Stomach (tissue), 9 donors: ENCODE results near the gene MRPL49. TPM values are rescaled to one million over a fixed set of nuclear protein-coding genes. Genes with fewer than 3 reads are reported as not detected.

ENCODE experiments used
- DNase-seq, 2 donors: peaks; one replicate each; pipeline versions ENCODE4 v3.0.0 to v3.0.0-alpha.2; 2013 to 2019
- H3K27ac ChIP-seq, 5 donors: fragments of 200-600 bp in 4 of 5; sonication (generic) in 4 of 5; one replicate each; pipeline ENCODE4 v1.5.1; 2013 to 2019; ENCODE audit warnings: mild to moderate bottlenecking in 1 of 5, moderate library complexity in 1 of 5
- H3K27me3 ChIP-seq, 3 donors: fragments of 200-600 bp; sonication (generic); one replicate each; pipeline ENCODE4 v1.5.1; 2017 to 2019; ENCODE audit warnings: mixed run types in 1 of 3
- H3K36me3 ChIP-seq, 4 donors: fragments of 200-600 bp; sonication (generic); 1 replicate in 3 of 4; 2 replicates in 1 of 4; pipeline ENCODE4 v1.5.1; 2016 to 2019
- H3K4me1 ChIP-seq, 4 donors: fragments of 200-600 bp; sonication (generic); one replicate each; pipeline ENCODE4 v1.5.1; 2016 to 2019
- H3K4me3 ChIP-seq, 4 donors: fragments of 200-600 bp; sonication (generic) in 3 of 4; one replicate each; pipeline ENCODE4 v1.5.1; 2016 to 2019; ENCODE audit warnings: mild to moderate bottlenecking in 1 of 4
- H3K9me3 ChIP-seq, 4 donors: fragments of 200-600 bp; sonication (generic); one replicate each; pipeline ENCODE4 v1.5.1; 2016 to 2019
- CTCF ChIP-seq, 7 experiments: fragments of 450-650 bp in 4 of 7; fragments of 200-600 bp in 3 of 7; sonication (generic) in 3 of 7; IDR thresholded peaks; one replicate each; pipeline ENCODE4 v1.5.1; 2016 to 2019; ENCODE audit warnings: antibody characterized with exemption in 7 of 7, control low read depth in 2 of 7, mild to moderate bottlenecking in 1 of 7
- EP300 ChIP-seq: sonication (generic); formaldehyde crosslinking; IDR thresholded peaks from one replicate; pipeline ENCODE4 v1.6.1; 2017; ENCODE audit warnings: antibody characterized with exemption
- POLR2A ChIP-seq, 4 donors: fragments of 450-650 bp; IDR thresholded peaks; one replicate each; pipeline ENCODE4 v1.6.1; 2016; ENCODE audit warnings: antibody characterized with exemption in 4 of 4, control low read depth in 2 of 4, mild to moderate bottlenecking in 1 of 4, moderate library complexity in 1 of 4
- POLR2AphosphoS5 ChIP-seq, 3 donors: sonication (generic); formaldehyde crosslinking; IDR thresholded peaks; one replicate each; pipeline ENCODE4 v1.6.1; 2016; ENCODE audit warnings: antibody characterized with exemption in 3 of 3
- WGBS, 5 donors: extraction: QIAGEN DNeasy Blood & Tissue Kit in 3 of 5; methylation state at CpG; one replicate each; pipeline versions ENCODE4 v1.1.5 to v1.1.7; 2013 to 2018; 5-methylcytosine and 5-hydroxymethylcytosine counted together
- intact Hi-C: fragments of 100-400 bp; cut with DNase I; formaldehyde crosslinking; loops from one replicate; pipeline ENCODE4 v1.15.1; 2023; ENCODE audit warnings: low total_unique reads
- polyA plus RNA-seq, 3 donors: library from polyadenylated mRNA; stranded (reverse); fragments of 200-250 nt; gene quantifications; one replicate each; pipeline ENCODE4 v1.2.3, GENCODE V29; 2013
- total RNA-seq, 5 donors: library from RNA; depleted of rRNA; stranded (reverse); fragments of >200 nt; gene quantifications; one replicate each; pipeline versions ENCODE4 v1.1.0 to v1.2.3, GENCODE V29; 2014 to 2016
- donor health status: healthy with polysubstance abuse.
- donor health status: Bipolar disorder and iron deficiency.
- donor health status: healthy.

MRPL49 gene
- total and polyA plus RNA-seq, 8 donors, result 22.8 to 75.9 (median 37.8) TPM

DNA sequence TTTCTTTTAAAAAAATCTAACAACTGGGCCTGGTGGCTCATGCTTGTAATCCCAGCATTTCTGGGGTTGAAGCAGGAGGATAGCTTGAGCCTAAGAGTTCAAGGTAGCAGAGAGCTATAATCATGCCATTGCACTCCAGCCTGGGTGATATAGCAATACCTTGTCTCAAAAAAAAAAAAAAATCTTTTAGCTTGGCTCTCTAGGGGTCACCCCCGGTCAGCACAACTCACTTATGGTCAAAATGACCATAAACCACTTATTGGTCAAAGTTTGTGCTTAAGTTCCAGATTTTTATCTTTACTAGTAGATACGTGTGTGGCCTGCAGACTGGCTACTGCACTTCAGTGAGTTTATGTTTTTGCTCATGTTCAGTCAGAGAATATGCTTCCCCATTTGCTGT, 41.6 kb downstream of the MRPL49 start:
- H3K36me3 ChIP-seq, result no peaks in the 10 kb centered on the region
- intact Hi-C loops, result no loop called here
- no peaks in the 10 kb centered on the region for H3K27me3 ChIP-seq
- DNase-seq, result no peak
- WGBS, 5 donors, result 74 to 86% (median 80%) methylated on average over 2 of the region's 2 CpGs
- peaks cover 0 to 7% (median 3%) of the 10 kb centered on the region in 4 donors for H3K4me1 ChIP-seq
- TF ChIP-seq POLR2AphosphoS5 (IDR thresholded peaks at IDR 0.05) (no peak), EP300 (no peak), POLR2A (IDR thresholded peaks at IDR 0.05) (no peak), CTCF (IDR thresholded peaks at IDR 0.05) (no peak)
- H3K9me3 ChIP-seq, result no peaks in the 10 kb centered on the region
- no peak overlapping the region for H3K4me3 ChIP-seq
- no peak overlapping the region for H3K27ac ChIP-seq

- H3K4me1 ChIP-seq, result peaks cover 0 to 7% (median 3%) of the 10 kb centered on the region in 4 donors
- intact Hi-C loops, result no loop called here
- peak overlapping the region; percentile 8 to 35 (median 30) for H3K4me3 ChIP-seq
- WGBS, 5 donors, result 31 to 40% (median 35%) methylated on average over 31 of the region's 31 CpGs
- H3K36me3 ChIP-seq, result no peaks in the 10 kb centered on the region
- peak in 1 of 2 donors; percentile 63 for DNase-seq
- peak overlapping the region in 1 of 5 donors; percentile 26 for H3K27ac ChIP-seq
- no peaks in the 10 kb centered on the region for H3K9me3 ChIP-seq
- no peaks in the 10 kb centered on the region for H3K27me3 ChIP-seq
- TF ChIP-seq POLR2AphosphoS5 (IDR thresholded peaks at IDR 0.05) (no peak), CTCF (IDR thresholded peaks at IDR 0.05) (no peak), EP300 (no peak), POLR2A (IDR thresholded peaks at IDR 0.05) (no peak)
These were observed 43.5 kb downstream of the MRPL49 start for GRCh38 chr11:65165410-65166317.

- no peak for DNase-seq
- Histone ChIP-seq H3K27ac (no peak overlapping the region), H3K4me3 (no peak overlapping the region), H3K4me1 (peaks cover 0 to 7% (median 3%) of the 10 kb centered on the region in 4 donors), H3K27me3 (no peaks in the 10 kb centered on the region), H3K9me3 (no peaks in the 10 kb centered on the region), H3K36me3 (no peaks in the 10 kb centered on the region)
- TF ChIP-seq EP300 (no peak), POLR2A (IDR thresholded peaks at IDR 0.05) (no peak), POLR2AphosphoS5 (IDR thresholded peaks at IDR 0.05) (no peak), CTCF (IDR thresholded peaks at IDR 0.05) (no peak)
- WGBS, 5 donors, result 64 to 82% (median 76%) methylated on average over 3 of the region's 3 CpGs
- intact Hi-C loops, result no loop called here
These were observed 44.8 kb downstream of the MRPL49 start for GRCh38 chr11:65166893-65167292.

DNA sequence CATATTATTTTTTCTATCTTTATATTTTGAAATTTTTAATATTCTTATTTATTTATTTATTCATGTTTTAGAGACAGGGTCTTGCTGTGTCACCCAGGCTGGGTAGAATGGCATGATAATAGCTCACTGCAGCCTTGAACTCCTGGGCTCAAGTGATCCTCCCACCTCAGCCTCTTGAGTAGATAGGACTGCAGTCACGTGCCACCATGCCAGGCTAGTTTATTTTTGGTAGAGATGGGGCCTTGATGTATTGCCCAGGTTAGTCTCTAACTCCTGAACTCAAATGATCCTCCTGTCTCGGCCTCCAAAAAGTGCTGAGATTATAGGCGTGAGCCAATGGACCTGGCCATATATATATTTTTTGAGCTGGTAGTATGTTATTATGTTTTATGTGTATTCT, 45.5 kb downstream of the MRPL49 start:
- Histone ChIP-seq H3K4me3 (no peak overlapping the region), H3K27ac (no peak overlapping the region), H3K9me3 (no peaks in the 10 kb centered on the region), H3K4me1 (peaks cover 0 to 7% (median 3%) of the 10 kb centered on the region in 4 donors), H3K36me3 (no peaks in the 10 kb centered on the region), H3K27me3 (no peaks in the 10 kb centered on the region)
- no peak for DNase-seq
- WGBS, 5 donors, result 86 to 96% (median 91%) methylated on average over 3 of the region's 3 CpGs
- TF ChIP-seq EP300 (no peak), CTCF (IDR thresholded peaks at IDR 0.05) (no peak), POLR2A (IDR thresholded peaks at IDR 0.05) (no peak), POLR2AphosphoS5 (IDR thresholded peaks at IDR 0.05) (no peak)
- intact Hi-C loops, result no loop called here
